Astrocyte (in vitro differentiated cells and primary cell): ENCODE data around the gene SUN2. TPM values are rescaled to one million over a fixed set of nuclear protein-coding genes. Genes with fewer than 3 reads are reported as not detected.

Experiments
- DNase-seq: peaks from one replicate; pipeline ENCODE4 v3.0.0-alpha.2; 2010; ENCODE audit warnings: low read depth
- FAIRE-seq: peaks from 2 replicates; lab custom pipeline; 2011; peaks lifted over from hg19 to GRCh38; lab: Jason Lieb, UNC
- H2AFZ ChIP-seq: 2 replicates; pipeline ENCODE4 v1.6.0; 2012; ENCODE audit warnings: low read depth, low read length, inconsistent platforms
- H3K27ac ChIP-seq: 2 replicates; pipeline ENCODE4 v1.5.1; 2011; ENCODE audit warnings: low read depth, low read length, inconsistent platforms
- H3K27me3 ChIP-seq: 2 replicates; pipeline ENCODE4 v1.6.0; 2011; ENCODE audit warnings: low read length, inconsistent platforms; ENCODE audit not compliant: insufficient read depth
- H3K36me3 ChIP-seq: 2 replicates; pipeline ENCODE4 v1.5.1; 2011; ENCODE audit warnings: low read length, inconsistent platforms; ENCODE audit not compliant: insufficient read depth
- H3K4me1 ChIP-seq: 2 replicates; pipeline ENCODE4 v1.5.1; 2011; ENCODE audit warnings: low read length, inconsistent platforms; ENCODE audit not compliant: insufficient read depth
- H3K4me2 ChIP-seq: 2 replicates; pipeline ENCODE4 v1.6.0; 2012; ENCODE audit warnings: low read length, inconsistent platforms
- H3K4me3 ChIP-seq: 2 replicates; pipeline ENCODE4 v1.5.1; 2011; ENCODE audit warnings: low read depth, mild to moderate bottlenecking, low read length, inconsistent platforms; ENCODE audit not compliant: insufficient read depth
- H3K79me2 ChIP-seq: 2 replicates; pipeline ENCODE4 v1.6.0; 2012; ENCODE audit warnings: mild to moderate bottlenecking, low read length, inconsistent platforms; ENCODE audit not compliant: insufficient read depth
- H3K9ac ChIP-seq: 2 replicates; pipeline ENCODE4 v1.6.0; 2012; ENCODE audit warnings: mild to moderate bottlenecking, low read length, inconsistent platforms
- H3K9me3 ChIP-seq: 2 replicates; pipeline ENCODE4 v1.5.1; 2012; ENCODE audit warnings: low read depth, mild to moderate bottlenecking, low read length, inconsistent platforms; ENCODE audit not compliant: insufficient read depth
- H4K20me1 ChIP-seq: 2 replicates; pipeline ENCODE4 v1.6.0; 2012; ENCODE audit warnings: low read length, inconsistent platforms; ENCODE audit not compliant: insufficient read depth
- H3K27ac Mint-ChIP-seq: one replicate; pipeline ENCODE4 v1.8.0; 2021; ENCODE audit warnings: mild to moderate bottlenecking, mixed read lengths; ENCODE audit not compliant: unreplicated experiment
- H3K27me3 Mint-ChIP-seq: one replicate; pipeline ENCODE4 v1.8.0; 2021; ENCODE audit warnings: low read depth, mixed read lengths; ENCODE audit not compliant: unreplicated experiment
- H3K36me3 Mint-ChIP-seq: one replicate; pipeline ENCODE4 v1.8.0; 2021; ENCODE audit warnings: low read depth, mixed read lengths; ENCODE audit not compliant: unreplicated experiment
- H3K4me1 Mint-ChIP-seq: one replicate; pipeline ENCODE4 v1.8.0; 2021; ENCODE audit warnings: low read depth, mixed read lengths; ENCODE audit not compliant: unreplicated experiment
- H3K4me3 Mint-ChIP-seq: one replicate; pipeline ENCODE4 v1.8.0; 2021; ENCODE audit warnings: mild to moderate bottlenecking, moderate library complexity, mixed read lengths; ENCODE audit not compliant: unreplicated experiment
- H3K9me3 Mint-ChIP-seq: one replicate; pipeline ENCODE4 v1.8.0; 2021; ENCODE audit warnings: mild to moderate bottlenecking, mixed read lengths; ENCODE audit not compliant: unreplicated experiment
- EZH2 ChIP-seq: IDR thresholded peaks from 2 replicates; pipeline ENCODE4 v1.6.1; 2012; ENCODE audit warnings: mild to moderate bottlenecking, low read length, inconsistent platforms; ENCODE audit not compliant: insufficient read depth
- total RNA-seq: library from RNA; stranded (reverse); gene quantifications from 2 replicates; pipeline ENCODE4 v1.2.1, GENCODE V29; 2021
- TF ChIP-seq, protein P1 (sequence below): IDR thresholded peaks from 2 replicates; pipeline ENCODE4 v1.5.1; 2011; ENCODE audit warnings: low read depth, mild to moderate bottlenecking, inconsistent platforms, low read length, moderate library complexity; ENCODE audit not compliant: insufficient read depth

The SUN2 gene
- total RNA-seq, 1 donor from 2014 or later, result 46.5 TPM

DNA sequence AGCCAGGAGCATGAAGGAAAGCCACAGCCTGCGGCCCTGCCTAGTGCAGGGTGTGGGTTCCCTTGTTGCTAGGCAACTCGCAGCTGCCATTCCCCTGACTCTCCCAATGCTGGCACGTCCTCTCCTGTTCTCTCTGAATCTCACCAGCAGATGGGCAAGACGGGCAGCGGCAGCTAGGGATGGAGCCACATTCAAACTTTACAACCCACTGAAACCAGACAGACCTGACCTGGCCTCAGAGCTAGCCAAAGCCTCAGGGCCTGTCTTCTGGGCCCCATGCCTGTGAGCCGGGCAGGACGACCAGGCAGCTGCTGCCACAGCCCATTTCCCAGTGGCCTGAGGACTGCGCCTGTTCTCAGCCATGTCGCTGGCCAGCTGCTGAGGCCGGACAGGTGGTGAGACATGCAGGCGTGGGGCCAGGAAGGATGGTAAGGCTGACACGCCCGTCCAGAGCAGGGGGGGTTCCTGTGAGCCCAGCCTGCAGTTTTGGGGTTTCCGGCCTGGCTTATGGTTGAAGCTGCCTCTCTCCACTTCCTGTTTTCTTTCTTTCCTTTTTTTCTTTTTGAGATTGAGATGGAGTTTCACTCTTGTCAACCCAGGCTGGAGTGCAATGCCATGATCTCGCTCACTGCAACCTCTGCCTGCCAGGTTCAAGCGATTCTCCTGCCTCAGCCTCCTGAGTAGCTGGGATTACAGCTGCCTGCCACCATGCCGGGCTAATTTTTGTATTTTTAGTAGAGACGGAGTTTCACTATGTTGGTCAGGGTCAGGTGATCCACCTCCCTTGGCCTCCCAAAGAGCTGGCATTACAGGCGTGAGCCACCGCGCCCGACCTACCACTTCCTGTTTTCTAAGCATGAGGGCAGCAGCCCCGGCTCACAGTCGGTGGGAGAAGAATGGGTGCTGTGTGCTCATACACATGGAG, 4.1 kb downstream of the SUN2 start:
- Mint-ChIP-seq H3K4me3 (no peak overlapping the region), H3K27ac (no peak overlapping the region), H3K27me3 (no peaks in the 10 kb centered on the region), H3K36me3 (peaks cover 7% of the 10 kb centered on the region), H3K9me3 (no peaks in the 10 kb centered on the region), H3K4me1 (peaks cover 1% of the 10 kb centered on the region)
- Histone ChIP-seq H3K4me2 (no peak overlapping the region), H3K27me3 (no peaks in the 10 kb centered on the region), H3K4me1 (peaks cover 18% of the 10 kb centered on the region), H3K4me3 (no peak overlapping the region), H3K9me3 (no peaks in the 10 kb centered on the region), H4K20me1 (no peaks in the 10 kb centered on the region), H3K9ac (no peak overlapping the region), H3K79me2 (peaks cover 17% of the 10 kb centered on the region), H2AFZ (no peak overlapping the region), H3K27ac (no peak overlapping the region), H3K36me3 (peaks cover 16% of the 10 kb centered on the region)
- FAIRE-seq (no peak), DNase-seq (no peak)
- TF ChIP-seq EZH2, result no peak
- TF ChIP-seq, protein P1, sequence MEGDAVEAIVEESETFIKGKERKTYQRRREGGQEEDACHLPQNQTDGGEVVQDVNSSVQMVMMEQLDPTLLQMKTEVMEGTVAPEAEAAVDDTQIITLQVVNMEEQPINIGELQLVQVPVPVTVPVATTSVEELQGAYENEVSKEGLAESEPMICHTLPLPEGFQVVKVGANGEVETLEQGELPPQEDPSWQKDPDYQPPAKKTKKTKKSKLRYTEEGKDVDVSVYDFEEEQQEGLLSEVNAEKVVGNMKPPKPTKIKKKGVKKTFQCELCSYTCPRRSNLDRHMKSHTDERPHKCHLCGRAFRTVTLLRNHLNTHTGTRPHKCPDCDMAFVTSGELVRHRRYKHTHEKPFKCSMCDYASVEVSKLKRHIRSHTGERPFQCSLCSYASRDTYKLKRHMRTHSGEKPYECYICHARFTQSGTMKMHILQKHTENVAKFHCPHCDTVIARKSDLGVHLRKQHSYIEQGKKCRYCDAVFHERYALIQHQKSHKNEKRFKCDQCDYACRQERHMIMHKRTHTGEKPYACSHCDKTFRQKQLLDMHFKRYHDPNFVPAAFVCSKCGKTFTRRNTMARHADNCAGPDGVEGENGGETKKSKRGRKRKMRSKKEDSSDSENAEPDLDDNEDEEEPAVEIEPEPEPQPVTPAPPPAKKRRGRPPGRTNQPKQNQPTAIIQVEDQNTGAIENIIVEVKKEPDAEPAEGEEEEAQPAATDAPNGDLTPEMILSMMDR, result no peak

DNA sequence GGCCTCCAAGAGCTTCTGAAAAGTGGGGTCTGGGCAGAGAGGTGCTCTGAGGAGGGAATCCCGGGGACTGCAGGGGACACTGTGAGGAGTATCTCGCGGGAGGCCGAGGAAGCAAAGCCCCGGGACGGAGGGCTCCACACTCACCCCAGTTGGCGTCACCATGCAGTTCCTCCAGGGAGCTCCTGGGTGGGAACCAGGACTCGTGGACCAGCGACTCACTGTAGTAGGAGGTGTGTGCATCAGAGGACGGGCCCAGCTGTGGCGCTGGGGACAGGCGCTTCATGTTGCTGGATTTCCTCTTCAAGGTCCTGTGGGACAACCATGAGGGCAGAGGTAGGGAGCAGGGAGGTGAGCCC, 4.8 kb downstream of the SUN2 start:
- no peak overlapping the region for H3K27ac ChIP-seq
- no peak overlapping the region for H3K27ac Mint-ChIP-seq
- H3K4me2 ChIP-seq, result no peak overlapping the region

More for the DNA sequence above, 4.8 kb downstream of the SUN2 start:
- H3K79me2 ChIP-seq, result peaks cover 17% of the 10 kb centered on the region
- DNase-seq (no peak), FAIRE-seq (no peak)
- peaks cover 14% of the 10 kb centered on the region for H3K4me1 ChIP-seq
- Mint-ChIP-seq H3K4me1 (peaks cover 1% of the 10 kb centered on the region), H3K27me3 (no peaks in the 10 kb centered on the region), H3K4me3 (no peak overlapping the region), H3K9me3 (no peaks in the 10 kb centered on the region), H3K36me3 (peaks cover 7% of the 10 kb centered on the region)
- TF ChIP-seq, protein P1, result no peak
- TF ChIP-seq EZH2, result no peak
- no peak overlapping the region for H2AFZ ChIP-seq
- H3K27me3 ChIP-seq, result no peaks in the 10 kb centered on the region
- H3K36me3 ChIP-seq, result peaks cover 19% of the 10 kb centered on the region
- H3K4me3 ChIP-seq, result no peak overlapping the region
- no peaks in the 10 kb centered on the region for H4K20me1 ChIP-seq
- H3K9me3 ChIP-seq, result no peaks in the 10 kb centered on the region
- H3K9ac ChIP-seq, result no peak overlapping the region
